Gastroesophageal sphincter (tissue), 3 donors: ENCODE results near the gene GPR142.
A peak's percentile ranks its signal among the peaks of the same experiment; 100 is the strongest.

ENCODE experiments used
- CTCF ChIP-seq, 4 experiments: fragments of 200-600 bp in 2 of 4; fragments of 450-650 bp in 2 of 4; sonication (generic) in 1 of 4; IDR thresholded peaks; one replicate each; pipeline ENCODE4 v1.5.1; 2017 to 2019; ENCODE audit warnings: antibody characterized with exemption in 4 of 4, mild to moderate bottlenecking in 2 of 4, moderate library complexity in 2 of 4
- EP300 ChIP-seq: sonication (generic); formaldehyde crosslinking; IDR thresholded peaks from one replicate; pipeline ENCODE4 v1.6.1; 2017; ENCODE audit warnings: antibody characterized with exemption, mild to moderate bottlenecking
- POLR2A ChIP-seq, 2 donors: fragments of 450-650 bp; IDR thresholded peaks; one replicate each; pipeline ENCODE4 v1.6.1; 2017; ENCODE audit warnings: antibody characterized with exemption in 2 of 2, mild to moderate bottlenecking in 2 of 2, moderate library complexity in 1 of 2

DNA sequence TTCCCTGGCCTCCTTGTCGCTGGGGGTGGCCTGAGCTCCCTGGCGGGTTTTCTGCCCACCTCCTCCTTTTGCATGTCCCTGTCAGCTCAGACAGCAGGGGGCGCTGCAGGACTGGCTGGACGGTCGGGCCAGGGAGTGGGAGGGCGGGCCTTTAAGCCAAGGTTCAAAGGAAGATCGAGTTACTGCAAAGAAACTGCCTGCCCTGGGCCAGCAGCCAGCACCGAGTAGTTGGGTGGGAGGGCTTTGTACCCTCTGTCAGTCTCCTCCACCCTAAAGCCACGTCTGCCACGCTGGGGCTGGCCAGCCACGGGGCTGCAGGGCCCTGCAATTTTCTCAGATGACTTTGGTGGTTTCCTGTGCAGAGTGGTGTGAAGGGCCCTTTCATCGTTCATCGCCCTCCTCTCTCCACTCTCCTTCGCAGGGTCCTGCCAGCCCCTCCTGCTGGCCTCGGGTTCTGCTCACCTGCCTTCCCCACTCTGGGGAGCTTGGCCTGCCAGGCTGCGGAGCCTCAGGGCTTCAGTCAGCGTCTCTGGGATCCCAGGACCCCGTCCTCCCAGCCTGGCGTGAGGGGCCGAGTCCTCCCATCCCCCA, 12.3 kb downstream of the GPR142 start:
- TF ChIP-seq POLR2A (IDR thresholded peaks at IDR 0.05) (no peak), CTCF (IDR thresholded peaks at IDR 0.05) (peak in 3 of 4 experiments; percentile 98 to 99 (median 99)), EP300 (no peak)
